HepG2 (cell line): Measurements from ENCODE around the gene NR2F1. TPM values are rescaled to one million over a fixed set of nuclear protein-coding genes. Genes with fewer than 3 reads are reported as not detected.
A peak's percentile ranks its signal among the peaks of the same experiment; 100 is the strongest.

Experiments
- ADNP ChIP-seq: sonication (generic); formaldehyde crosslinking; IDR thresholded peaks from 2 replicates; pipeline ENCODE4 v1.4.0; 2020; ENCODE audit warnings: missing genetic modification reagents
- AGO1 ChIP-seq: fragments of 200-400 bp; formaldehyde crosslinking; IDR thresholded peaks from 2 replicates; pipeline ENCODE4 v1.6.1; 2017; ENCODE audit warnings: mild to moderate bottlenecking, low read depth, low read length, moderate library complexity; ENCODE audit not compliant: poor library complexity, severe bottlenecking
- EHMT2 ChIP-seq: fragments of 200-600 bp; sonication (generic); IDR thresholded peaks from 2 replicates; pipeline ENCODE4 v1.7.0; 2017; ENCODE audit warnings: antibody characterized with exemption, low read depth, low read length, borderline replicate concordance
- EP300 ChIP-seq, 3 experiments: sonication (generic) in 1 of 3; formaldehyde crosslinking in 1 of 3; IDR thresholded peaks; 2 replicates each; pipeline versions ENCODE4 v1.5.1 to v1.6.1; 2011 to 2020; ENCODE audit warnings: low read depth in 2 of 3, low read length in 2 of 3, borderline replicate concordance in 1 of 3, improper control_type of control experiment in 1 of 3, mild to moderate bottlenecking in 1 of 3, missing genetic modification reagents in 1 of 3, moderate library complexity in 1 of 3
- GFI1 ChIP-seq: sonication (generic); formaldehyde crosslinking; IDR thresholded peaks from 2 replicates; pipeline ENCODE4 v1.5.0; 2020; ENCODE audit warnings: missing genetic modification reagents, mild to moderate bottlenecking, borderline replicate concordance
- MAFK ChIP-seq, 2 experiments: IDR thresholded peaks in 1 of 2; conservative IDR thresholded peaks in 1 of 2; 2 replicates each; pipeline ENCODE4 v1.6.1; 2011; ENCODE audit warnings: improper control_type of control experiment in 2 of 2, low read length in 2 of 2
- NR2F1 ChIP-seq, 2 experiments: fragments of 450-650 bp in 1 of 2; formaldehyde crosslinking in 1 of 2; IDR thresholded peaks; 2 replicates each; pipeline versions ENCODE4 v1.5.0 to v1.6.1; 2016 to 2020; ENCODE audit warnings: mild to moderate bottlenecking in 1 of 2, missing compliant biosample characterization in 1 of 2, missing genetic modification reagents in 1 of 2, moderate library complexity in 1 of 2
- RBM22 ChIP-seq: fragments of 200-400 bp; formaldehyde crosslinking; optimal IDR thresholded peaks from 2 replicates; pipeline ENCODE3; 2017; ENCODE audit warnings: mild to moderate bottlenecking, low read length, moderate library complexity
- SKI ChIP-seq: fragments of 450-650 bp; IDR thresholded peaks from one replicate; pipeline ENCODE4 v1.6.1; 2018; ENCODE audit warnings: mild to moderate bottlenecking; ENCODE audit not compliant: partially characterized antibody
- SRF ChIP-seq: IDR thresholded peaks from 2 replicates; pipeline ENCODE4 v1.6.1; 2011; ENCODE audit warnings: mild to moderate bottlenecking, low read depth, low read length, moderate library complexity
- ZNF30 ChIP-seq: sonication (generic); formaldehyde crosslinking; IDR thresholded peaks from 2 replicates; pipeline ENCODE4 v1.5.0; 2020; ENCODE audit warnings: mild to moderate bottlenecking, missing genetic modification reagents
- polyA plus RNA-seq, 8 experiments: library from polyadenylated mRNA; depleted of rRNA in 3 of 8; stranded (reverse) in 7 of 8; unstranded in 1 of 8; fragments of >200 nt; fragmentation: Illumina TruSeq in 4 of 8; extraction: Trizol in 4 of 8; gene quantifications; 2 replicates each; pipeline versions ENCODE4 v1.2.1 to v1.2.3, GENCODE V29; 2011 to 2016; ENCODE audit warnings: low read depth in 4 of 8, missing spikeins in 1 of 8, mixed read lengths in 1 of 8; ENCODE audit not compliant: insufficient read depth in 1 of 8
- total RNA-seq, 5 experiments: library from RNA; depleted of rRNA; stranded (reverse); fragments of >200 nt; fragmentation: Illumina TruSeq; extraction: Trizol; gene quantifications; 2 replicates each; pipeline ENCODE4 v1.2.3, GENCODE V29; 2016; ENCODE audit warnings: low read depth in 1 of 5
- TF ChIP-seq, protein P1 (sequence below): sonication (generic); formaldehyde crosslinking; IDR thresholded peaks from 2 replicates; pipeline ENCODE4 v1.5.1; 2020; ENCODE audit warnings: mild to moderate bottlenecking, missing genetic modification reagents
- TF ChIP-seq, protein P2 (sequence below): IDR thresholded peaks from 2 replicates; pipeline ENCODE4 v1.6.1; 2016
- TF ChIP-seq, protein P3 (sequence below): sonication (generic); formaldehyde crosslinking; IDR thresholded peaks from 2 replicates; pipeline ENCODE4 v1.5.0; 2020; ENCODE audit warnings: mild to moderate bottlenecking, missing genetic modification reagents
- TF ChIP-seq, protein P4 (sequence below): sonication (generic); formaldehyde crosslinking; IDR thresholded peaks from 2 replicates; pipeline ENCODE4 v1.8.0; 2022; ENCODE audit warnings: mild to moderate bottlenecking, missing genetic modification reagents; ENCODE audit not compliant: insufficient replicate concordance
- TF ChIP-seq, protein P5 (sequence below): sonication (generic); formaldehyde crosslinking; IDR thresholded peaks from 2 replicates; pipeline ENCODE4 v1.8.1; 2023; ENCODE audit warnings: mild to moderate bottlenecking, missing genetic modification reagents

Gene NR2F1
- total and polyA plus RNA-seq, 2 of the 13 experiments (the other 11 are each of a cell fraction or from before 2014, with no cell fraction given) = 17.1 to 59.7 TPM

DNA sequence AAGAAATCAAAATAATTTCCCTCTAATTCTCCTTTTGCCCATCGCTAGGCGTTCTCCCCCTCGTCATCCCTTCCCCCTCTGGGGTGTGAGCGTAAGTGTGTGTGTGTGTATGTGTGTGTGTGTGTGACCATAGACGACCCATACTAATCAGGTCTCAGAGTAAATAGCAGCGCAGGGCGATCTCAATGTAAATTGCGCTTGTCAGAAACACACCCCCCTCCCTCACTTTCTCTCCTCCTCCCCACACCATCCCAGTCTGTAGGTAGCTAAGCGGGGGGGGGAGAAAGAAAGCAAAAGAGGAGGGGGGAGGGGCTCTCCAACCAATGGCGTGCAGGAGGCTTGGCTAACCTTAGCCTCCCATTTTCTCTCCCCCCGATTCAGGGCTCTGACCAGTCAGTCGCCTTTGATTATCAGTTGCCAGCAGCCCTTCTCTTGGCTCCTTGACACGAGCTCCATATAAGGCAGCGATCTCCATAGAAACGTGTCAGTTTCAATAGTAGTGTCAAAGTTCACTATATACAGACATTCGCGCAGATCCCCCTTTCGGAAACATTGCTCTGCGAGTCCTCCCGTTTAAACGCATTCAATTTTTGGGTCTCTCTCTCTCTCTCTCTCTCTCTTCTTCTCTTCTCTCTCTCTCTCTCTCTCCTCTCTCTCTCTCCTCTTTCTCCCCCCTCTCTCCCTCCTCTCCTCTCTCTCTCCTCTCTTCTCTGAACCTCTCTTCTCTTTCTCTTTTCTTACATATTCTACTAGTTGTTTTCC, at the start of gene NR2F1 (continued):
- TF ChIP-seq, protein P1, sequence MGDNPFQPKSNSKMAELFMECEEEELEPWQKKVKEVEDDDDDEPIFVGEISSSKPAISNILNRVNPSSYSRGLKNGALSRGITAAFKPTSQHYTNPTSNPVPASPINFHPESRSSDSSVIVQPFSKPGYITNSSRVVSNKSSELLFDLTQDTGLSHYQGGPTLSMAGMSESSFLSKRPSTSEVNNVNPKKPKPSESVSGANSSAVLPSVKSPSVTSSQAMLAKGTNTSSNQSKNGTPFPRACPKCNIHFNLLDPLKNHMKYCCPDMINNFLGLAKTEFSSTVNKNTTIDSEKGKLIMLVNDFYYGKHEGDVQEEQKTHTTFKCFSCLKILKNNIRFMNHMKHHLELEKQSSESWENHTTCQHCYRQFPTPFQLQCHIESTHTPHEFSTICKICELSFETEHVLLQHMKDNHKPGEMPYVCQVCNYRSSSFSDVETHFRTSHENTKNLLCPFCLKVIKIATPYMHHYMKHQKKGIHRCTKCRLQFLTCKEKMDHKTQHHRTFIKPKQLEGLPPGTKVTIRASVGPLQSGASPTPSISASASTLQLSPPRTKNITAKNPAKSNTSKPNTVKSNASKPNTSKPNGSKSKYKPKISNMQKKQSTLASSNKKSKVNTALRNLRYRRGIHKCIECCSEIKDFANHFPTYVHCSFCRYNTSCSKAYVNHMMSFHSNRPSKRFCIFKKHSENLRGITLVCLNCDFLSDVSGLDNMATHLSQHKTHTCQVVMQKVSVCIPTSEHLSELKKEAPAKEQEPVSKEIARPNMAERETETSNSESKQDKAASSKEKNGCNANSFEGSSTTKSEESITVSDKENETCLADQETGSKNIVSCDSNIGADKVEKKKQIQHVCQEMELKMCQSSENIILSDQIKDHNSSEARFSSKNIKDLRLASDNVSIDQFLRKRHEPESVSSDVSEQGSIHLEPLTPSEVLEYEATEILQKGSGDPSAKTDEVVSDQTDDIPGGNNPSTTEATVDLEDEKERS (CRISPR knock-in tag) = peak; percentile 41; the same call in 1 of the 2 replicates
- TF ChIP-seq, protein P2, sequence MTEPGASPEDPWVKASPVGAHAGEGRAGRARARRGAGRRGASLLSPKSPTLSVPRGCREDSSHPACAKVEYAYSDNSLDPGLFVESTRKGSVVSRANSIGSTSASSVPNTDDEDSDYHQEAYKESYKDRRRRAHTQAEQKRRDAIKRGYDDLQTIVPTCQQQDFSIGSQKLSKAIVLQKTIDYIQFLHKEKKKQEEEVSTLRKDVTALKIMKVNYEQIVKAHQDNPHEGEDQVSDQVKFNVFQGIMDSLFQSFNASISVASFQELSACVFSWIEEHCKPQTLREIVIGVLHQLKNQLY (CRISPR knock-in tag) = peak; percentile 47; the same call in 1 of the 2 replicates
- TF ChIP-seq ZNF30 (CRISPR knock-in tag) (no peak), EP300 (IDR thresholded peaks at IDR 0.05; ENCODE audit: low read depth in 2 of 2, low read length in 2 of 2) (peak; percentile 36 to 47; a peak in 1 of 4 replicates), EP300 (CRISPR knock-in tag; IDR thresholded peaks at IDR 0.05; ENCODE audit: borderline replicate concordance) (no peak), RBM22 (no peak), SRF (peak; percentile 98), ADNP (no peak), NR2F1 (CRISPR knock-in tag; IDR thresholded peaks at IDR 0.05) (peak; percentile 7 to 29; a peak in 3 of 4 replicates), AGO1 (no peak), GFI1 (peak; percentile 73), EHMT2 (no peak; the same call in 1 of the 2 replicates), SKI (peak; percentile 72), MAFK (conservative IDR thresholded peaks at IDR 0.05 in 1 of 2, IDR thresholded peaks at IDR 0.05 in 1 of 2; ENCODE audit: low read length in 2 of 2) (no peak)
- TF ChIP-seq, protein P3, sequence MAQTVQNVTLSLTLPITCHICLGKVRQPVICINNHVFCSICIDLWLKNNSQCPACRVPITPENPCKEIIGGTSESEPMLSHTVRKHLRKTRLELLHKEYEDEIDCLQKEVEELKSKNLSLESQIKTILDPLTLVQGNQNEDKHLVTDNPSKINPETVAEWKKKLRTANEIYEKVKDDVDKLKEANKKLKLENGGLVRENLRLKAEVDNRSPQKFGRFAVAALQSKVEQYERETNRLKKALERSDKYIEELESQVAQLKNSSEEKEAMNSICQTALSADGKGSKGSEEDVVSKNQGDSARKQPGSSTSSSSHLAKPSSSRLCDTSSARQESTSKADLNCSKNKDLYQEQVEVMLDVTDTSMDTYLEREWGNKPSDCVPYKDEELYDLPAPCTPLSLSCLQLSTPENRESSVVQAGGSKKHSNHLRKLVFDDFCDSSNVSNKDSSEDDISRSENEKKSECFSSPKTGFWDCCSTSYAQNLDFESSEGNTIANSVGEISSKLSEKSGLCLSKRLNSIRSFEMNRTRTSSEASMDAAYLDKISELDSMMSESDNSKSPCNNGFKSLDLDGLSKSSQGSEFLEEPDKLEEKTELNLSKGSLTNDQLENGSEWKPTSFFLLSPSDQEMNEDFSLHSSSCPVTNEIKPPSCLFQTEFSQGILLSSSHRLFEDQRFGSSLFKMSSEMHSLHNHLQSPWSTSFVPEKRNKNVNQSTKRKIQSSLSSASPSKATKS = no peak
- TF ChIP-seq, protein P4, sequence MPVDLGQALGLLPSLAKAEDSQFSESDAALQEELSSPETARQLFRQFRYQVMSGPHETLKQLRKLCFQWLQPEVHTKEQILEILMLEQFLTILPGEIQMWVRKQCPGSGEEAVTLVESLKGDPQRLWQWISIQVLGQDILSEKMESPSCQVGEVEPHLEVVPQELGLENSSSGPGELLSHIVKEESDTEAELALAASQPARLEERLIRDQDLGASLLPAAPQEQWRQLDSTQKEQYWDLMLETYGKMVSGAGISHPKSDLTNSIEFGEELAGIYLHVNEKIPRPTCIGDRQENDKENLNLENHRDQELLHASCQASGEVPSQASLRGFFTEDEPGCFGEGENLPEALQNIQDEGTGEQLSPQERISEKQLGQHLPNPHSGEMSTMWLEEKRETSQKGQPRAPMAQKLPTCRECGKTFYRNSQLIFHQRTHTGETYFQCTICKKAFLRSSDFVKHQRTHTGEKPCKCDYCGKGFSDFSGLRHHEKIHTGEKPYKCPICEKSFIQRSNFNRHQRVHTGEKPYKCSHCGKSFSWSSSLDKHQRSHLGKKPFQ (CRISPR knock-in tag) = peak; percentile 28
- TF ChIP-seq, protein P5, sequence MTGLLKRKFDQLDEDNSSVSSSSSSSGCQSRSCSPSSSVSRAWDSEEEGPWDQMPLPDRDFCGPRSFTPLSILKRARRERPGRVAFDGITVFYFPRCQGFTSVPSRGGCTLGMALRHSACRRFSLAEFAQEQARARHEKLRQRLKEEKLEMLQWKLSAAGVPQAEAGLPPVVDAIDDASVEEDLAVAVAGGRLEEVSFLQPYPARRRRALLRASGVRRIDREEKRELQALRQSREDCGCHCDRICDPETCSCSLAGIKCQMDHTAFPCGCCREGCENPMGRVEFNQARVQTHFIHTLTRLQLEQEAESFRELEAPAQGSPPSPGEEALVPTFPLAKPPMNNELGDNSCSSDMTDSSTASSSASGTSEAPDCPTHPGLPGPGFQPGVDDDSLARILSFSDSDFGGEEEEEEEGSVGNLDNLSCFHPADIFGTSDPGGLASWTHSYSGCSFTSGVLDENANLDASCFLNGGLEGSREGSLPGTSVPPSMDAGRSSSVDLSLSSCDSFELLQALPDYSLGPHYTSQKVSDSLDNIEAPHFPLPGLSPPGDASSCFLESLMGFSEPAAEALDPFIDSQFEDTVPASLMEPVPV = no peak
